Endothelial cell of umbilical vein (primary cell): ENCODE measurements around the gene MRAS. TPM values are rescaled to one million over a fixed set of nuclear protein-coding genes. Genes with fewer than 3 reads are reported as not detected.

ENCODE experiments used
- BruUV-seq: library from RNA; stranded (reverse); fragments of 400-500 nt; replicated peaks from 2 replicates; lab custom pipeline; 2021; lab: Mats Ljungman, UMichigan
- CTCF ChIA-PET: fragments of 300-600, 350-600 bp; sonication (Branson Sonifier 250); formaldehyde crosslinking; loops from one replicate; lab custom pipeline; 2021; ENCODE audit warnings: antibody characterized with exemption, inconsistent platforms; lab: Charles Lee
- POLR2A ChIA-PET: fragments of 300-600, 350-600 bp; sonication (Branson Sonifier 250); formaldehyde crosslinking; loops from one replicate; lab custom pipeline; 2021; ENCODE audit warnings: antibody characterized with exemption, inconsistent platforms; lab: Charles Lee
- DNase-seq: peaks from one replicate; pipeline ENCODE4 v3.0.0-alpha.2; 2011; ENCODE audit warnings: low read depth, low spot score
- FAIRE-seq: peaks from 2 replicates; lab custom pipeline; 2011; peaks lifted over from hg19 to GRCh38; lab: Jason Lieb, UNC
- H2AFZ ChIP-seq: 2 replicates; pipeline ENCODE4 v1.6.0; 2012; ENCODE audit warnings: low read depth, low read length, control low read depth, inconsistent platforms
- H3K27ac ChIP-seq: 2 replicates; pipeline ENCODE4 v1.5.1; 2011; ENCODE audit warnings: low read depth, mild to moderate bottlenecking, control low read depth, low read length, moderate library complexity; ENCODE audit not compliant: insufficient read depth
- H3K27me3 ChIP-seq, 2 experiments: 2 replicates each; pipeline versions ENCODE4 v1.6.0 to v1.6.1; 2011; ENCODE audit warnings: low read length in 2 of 2, mixed read lengths in 1 of 2; ENCODE audit not compliant: control insufficient read depth in 2 of 2, insufficient read depth in 2 of 2
- H3K36me3 ChIP-seq, 2 experiments: 2 replicates in 1 of 2; 3 replicates in 1 of 2; pipeline ENCODE4 v1.5.1; 2011; ENCODE audit warnings: low read length in 2 of 2, mild to moderate bottlenecking in 1 of 2, moderate library complexity in 1 of 2; ENCODE audit not compliant: control insufficient read depth in 2 of 2, insufficient read depth in 2 of 2; ENCODE audit errors: extremely low read depth in 1 of 2
- H3K4me1 ChIP-seq: 3 replicates; pipeline ENCODE4 v1.5.1; 2011; ENCODE audit warnings: mild to moderate bottlenecking, low read length; ENCODE audit not compliant: control insufficient read depth, insufficient read depth; ENCODE audit errors: extremely low read depth
- H3K4me2 ChIP-seq: 2 replicates; pipeline ENCODE4 v1.6.1; 2011; ENCODE audit warnings: low read length, control low read depth, mixed read lengths; ENCODE audit not compliant: insufficient read depth
- H3K4me3 ChIP-seq, 3 experiments: fragments of 200-600 bp in 1 of 3; sonication (generic), shearing (Covaris generic) in 1 of 3; replicated peaks in 1 of 3; 2 replicates each; pipeline ENCODE4 v1.5.1; 2011 to 2016; ENCODE audit warnings: control low read depth in 3 of 3, low read length in 3 of 3, mild to moderate bottlenecking in 2 of 3, inconsistent platforms in 1 of 3, low read depth in 1 of 3, moderate library complexity in 1 of 3; ENCODE audit not compliant: insufficient read depth in 1 of 3
- H3K79me2 ChIP-seq: 2 replicates; pipeline ENCODE4 v1.6.0; 2012; ENCODE audit warnings: low read length, inconsistent platforms; ENCODE audit not compliant: control insufficient read depth, insufficient read depth
- H3K9ac ChIP-seq: replicated peaks from 2 replicates; pipeline ENCODE3; 2011; ENCODE audit warnings: low read length, control low read depth; ENCODE audit not compliant: insufficient read depth; ENCODE audit errors: extremely low read depth
- H3K9me1 ChIP-seq: replicated peaks from 3 replicates; pipeline ENCODE4 v1.6.0; 2011; ENCODE audit warnings: mild to moderate bottlenecking, low read length; ENCODE audit not compliant: control insufficient read depth, insufficient read depth; ENCODE audit errors: extremely low read depth
- H3K9me3 ChIP-seq: replicated peaks from 2 replicates; pipeline ENCODE4 v1.5.1; 2012; ENCODE audit warnings: low read length, inconsistent platforms; ENCODE audit not compliant: control insufficient read depth, insufficient read depth
- H4K20me1 ChIP-seq: replicated peaks from 2 replicates; pipeline ENCODE3; 2011; ENCODE audit warnings: mild to moderate bottlenecking, low read length; ENCODE audit not compliant: control insufficient read depth, insufficient read depth; ENCODE audit errors: extremely low read depth
- CTCF ChIP-seq, 2 donors: IDR thresholded peaks; 1 replicate in 1 of 2; 2 replicates in 1 of 2; pipeline ENCODE4 v1.5.1; 2011; ENCODE audit warnings: low read length in 2 of 2, mild to moderate bottlenecking in 2 of 2, moderate library complexity in 2 of 2, control low read depth in 1 of 2, inconsistent platforms in 1 of 2, low read depth in 1 of 2; ENCODE audit not compliant: insufficient read depth in 1 of 2; ENCODE audit errors: extremely low read depth in 1 of 2
- EZH2 ChIP-seq: IDR thresholded peaks from 2 replicates; pipeline ENCODE4 v1.6.1; 2012; ENCODE audit warnings: borderline replicate concordance, low read depth, mild to moderate bottlenecking, moderate library complexity, low read length, inconsistent platforms; ENCODE audit not compliant: severe bottlenecking
- FOS ChIP-seq: IDR thresholded peaks from 2 replicates; pipeline ENCODE4 v1.6.1; 2011; ENCODE audit warnings: mild to moderate bottlenecking, low read length, moderate library complexity, borderline replicate concordance; ENCODE audit not compliant: insufficient read depth
- GATA2 ChIP-seq: IDR thresholded peaks from 2 replicates; pipeline ENCODE4 v1.7.0; 2011; ENCODE audit warnings: low read depth, mild to moderate bottlenecking, moderate library complexity, mixed read lengths, low read length; ENCODE audit not compliant: insufficient read length, insufficient read depth
- JUN ChIP-seq: IDR thresholded peaks from 2 replicates; pipeline ENCODE4 v1.6.1; 2011; ENCODE audit warnings: borderline replicate concordance, low read depth; ENCODE audit not compliant: insufficient read length, insufficient read depth
- MYC ChIP-seq: IDR thresholded peaks from one replicate; pipeline ENCODE4 v1.6.1; 2011; ENCODE audit warnings: mild to moderate bottlenecking, low read depth, low read length
- POLR2A ChIP-seq: IDR thresholded peaks from 2 replicates; pipeline ENCODE4 v1.6.1; 2012; ENCODE audit warnings: low read depth, mild to moderate bottlenecking, control low read depth, low read length
- POLR2AphosphoS5 ChIP-seq: IDR thresholded peaks from 2 replicates; pipeline ENCODE4 v1.6.1; 2012; ENCODE audit warnings: low read depth, mild to moderate bottlenecking, control low read depth, low read length, moderate library complexity; ENCODE audit not compliant: insufficient read depth
- dilution Hi-C: fragments of 300-500 bp; cut with MboI; formaldehyde crosslinking; loops from one replicate; pipeline ENCODE4 v1.15.0; 2019; ENCODE audit warnings: low sequenced_read_pairs; ENCODE audit not compliant: extremely low pct_ligation_motif_present
- intact Hi-C: fragments of 100-400 bp; cut with micrococcal nuclease; formaldehyde crosslinking; loops from one replicate; pipeline ENCODE4 v1.10.0; 2022
- polyA plus RNA-seq, 4 experiments: library from polyadenylated mRNA; depleted of rRNA in 3 of 4; stranded (reverse) in 3 of 4; unstranded in 1 of 4; fragments of >200 nt; gene quantifications; 2 replicates each; pipeline versions ENCODE4 v1.2.1 to v1.2.3, GENCODE V29; 2011 to 2012; ENCODE audit warnings: missing spikeins in 1 of 4
- total RNA-seq: library from RNA; stranded (reverse); gene quantifications from 2 replicates; pipeline ENCODE4 v1.2.3, GENCODE V29; 2021
- TF ChIP-seq, protein P1 (sequence below): IDR thresholded peaks from 2 replicates; pipeline ENCODE4 v1.6.1; 2011; ENCODE audit not compliant: insufficient read depth, insufficient read length

MRAS gene
- total and polyA plus RNA-seq, 2 donors (not counting 3 experiments of a cell fraction or from before 2014, with no cell fraction given), result 14.6 to 16.5 TPM

DNA sequence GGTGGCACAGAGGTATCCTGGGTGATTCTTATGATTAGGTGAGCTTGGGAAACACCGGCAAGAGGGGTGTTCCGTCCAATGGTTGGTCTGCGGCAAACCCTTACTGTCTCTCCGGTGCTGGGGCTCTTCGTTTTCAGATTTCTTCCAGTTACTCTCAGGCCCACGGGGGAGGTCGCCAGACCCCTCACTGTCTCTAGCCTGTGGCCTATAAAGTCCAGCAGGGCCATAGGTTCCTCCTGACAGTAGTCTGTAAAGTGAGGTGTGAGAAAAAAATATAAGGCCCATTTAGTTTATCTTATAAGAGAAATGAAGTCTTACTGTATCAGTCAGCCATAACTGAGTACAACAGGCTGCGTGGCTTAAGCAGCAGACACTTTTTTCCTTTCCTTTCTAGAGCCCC lies 87.5 kb downstream of the MRAS start:
- CTCF ChIA-PET, result no interaction called here
- POLR2A ChIA-PET, result no interaction called here
- no peak overlapping the region for H3K4me2 ChIP-seq

More for the DNA sequence above, 87.5 kb downstream of the MRAS start:
- intact Hi-C loops, result no loop called here
- Histone ChIP-seq H4K20me1 (no peaks in the 10 kb centered on the region), H3K9me1 (no peaks in the 10 kb centered on the region), H3K9me3 (no peaks in the 10 kb centered on the region), H3K9ac (no peak overlapping the region), H3K36me3 (no peaks in the 10 kb centered on the region), H3K79me2 (no peaks in the 10 kb centered on the region), H3K27me3 (peaks cover 39 to 41% of the 10 kb centered on the region in 2 experiments), H2AFZ (no peak overlapping the region), H3K27ac (no peak overlapping the region), H3K4me3 (no peak overlapping the region), H3K4me1 (peaks cover 16% of the 10 kb centered on the region)
- TF ChIP-seq, protein P1, sequence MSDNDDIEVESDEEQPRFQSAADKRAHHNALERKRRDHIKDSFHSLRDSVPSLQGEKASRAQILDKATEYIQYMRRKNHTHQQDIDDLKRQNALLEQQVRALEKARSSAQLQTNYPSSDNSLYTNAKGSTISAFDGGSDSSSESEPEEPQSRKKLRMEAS, result no peak
- TF ChIP-seq MYC, result no peak
- TF ChIP-seq FOS, result no peak
- no peak for TF ChIP-seq POLR2A
- no peak for TF ChIP-seq CTCF (IDR thresholded peaks at IDR 0.05; ENCODE audit: extremely low read depth in 1 of 2, insufficient read depth in 1 of 2, low read depth in 1 of 2, low read length in 2 of 2)
- TF ChIP-seq GATA2, result no peak
- no peak for TF ChIP-seq POLR2AphosphoS5
- no peak for TF ChIP-seq JUN
- no peak for TF ChIP-seq EZH2
- dilution Hi-C loops, result no loop called here
- FAIRE-seq (no peak), DNase-seq (no peak)
- BruUV-seq, result no TSS peak
